Mesenchymal stem cell (in vitro differentiated cells and primary cell): ENCODE data around the gene PICALM.

ENCODE experiments used
- DNase-seq: peaks from one replicate; pipeline ENCODE4 v3.0.0-alpha.2; 2013
- H2AFZ ChIP-seq: one replicate; pipeline ENCODE4 v1.6.1; 2013; ENCODE audit warnings: low read depth, mild to moderate bottlenecking, control low read depth, inconsistent platforms, low read length, moderate library complexity
- H2AK5ac ChIP-seq: 2 replicates; pipeline ENCODE4 v1.6.1; 2013; ENCODE audit warnings: low read length, moderate library complexity, mild to moderate bottlenecking, inconsistent platforms; ENCODE audit not compliant: severe bottlenecking
- H2BK120ac ChIP-seq: one replicate; pipeline ENCODE4 v1.6.1; 2013; ENCODE audit warnings: low read depth, mild to moderate bottlenecking, inconsistent platforms, low read length, moderate library complexity
- H2BK12ac ChIP-seq, 2 experiments: one replicate each; pipeline ENCODE4 v1.6.1; 2013; ENCODE audit warnings: inconsistent platforms in 2 of 2, low read length in 2 of 2, mild to moderate bottlenecking in 2 of 2, moderate library complexity in 2 of 2, control low read depth in 1 of 2
- H2BK15ac ChIP-seq: one replicate; pipeline ENCODE4 v1.6.1; 2013; ENCODE audit warnings: mild to moderate bottlenecking, low read depth, inconsistent platforms; ENCODE audit not compliant: poor library complexity, severe bottlenecking
- H2BK5ac ChIP-seq: 2 replicates; pipeline ENCODE4 v1.6.1; 2013; ENCODE audit warnings: low read depth, mild to moderate bottlenecking, low read length, control low read depth, inconsistent platforms; ENCODE audit not compliant: poor library complexity, severe bottlenecking
- H3K14ac ChIP-seq, 2 experiments: one replicate each; pipeline ENCODE4 v1.6.1; 2013; ENCODE audit warnings: inconsistent platforms in 2 of 2, low read length in 2 of 2, control low read depth in 1 of 2, mild to moderate bottlenecking in 1 of 2, moderate library complexity in 1 of 2
- H3K18ac ChIP-seq, 2 experiments: one replicate each; pipeline ENCODE4 v1.6.1; 2013; ENCODE audit warnings: inconsistent platforms in 2 of 2, low read length in 2 of 2, control low read depth in 1 of 2, low read depth in 1 of 2, mild to moderate bottlenecking in 1 of 2
- H3K23ac ChIP-seq, 2 experiments: one replicate each; pipeline ENCODE4 v1.6.1; 2013; ENCODE audit warnings: inconsistent platforms in 2 of 2, low read length in 2 of 2, mild to moderate bottlenecking in 2 of 2, moderate library complexity in 2 of 2, control low read depth in 1 of 2
- H3K27ac ChIP-seq: 2 replicates; pipeline ENCODE4 v1.5.1; 2013; ENCODE audit warnings: mild to moderate bottlenecking, moderate library complexity, low read length, control low read depth, inconsistent platforms; ENCODE audit not compliant: poor library complexity, severe bottlenecking
- H3K27me3 ChIP-seq, 2 experiments: 2 replicates each; pipeline versions ENCODE4 v1.6.1 to v1.7.0; 2013; ENCODE audit warnings: low read length in 2 of 2, mild to moderate bottlenecking in 2 of 2, moderate library complexity in 2 of 2, control low read depth in 1 of 2, inconsistent platforms in 1 of 2; ENCODE audit not compliant: control insufficient read depth in 1 of 2, insufficient read depth in 1 of 2
- H3K36me3 ChIP-seq, 2 experiments: 2 replicates each; pipeline versions ENCODE4 v1.6.1 to v1.7.0; 2013; ENCODE audit warnings: low read length in 2 of 2, control low read depth in 1 of 2, inconsistent platforms in 1 of 2, low read depth in 1 of 2, mild to moderate bottlenecking in 1 of 2; ENCODE audit not compliant: insufficient read depth in 2 of 2, control insufficient read depth in 1 of 2
- H3K4ac ChIP-seq, 2 experiments: one replicate each; pipeline ENCODE4 v1.6.1; 2013; ENCODE audit warnings: inconsistent platforms in 2 of 2, low read length in 2 of 2, mild to moderate bottlenecking in 2 of 2, moderate library complexity in 2 of 2, control low read depth in 1 of 2, low read depth in 1 of 2
- H3K4me1 ChIP-seq: 2 replicates; pipeline ENCODE4 v1.6.1; 2013; ENCODE audit warnings: low read depth, low read length, control low read depth; ENCODE audit not compliant: control insufficient read depth, insufficient read depth
- H3K4me2 ChIP-seq: 2 replicates; pipeline ENCODE4 v1.6.1; 2013; ENCODE audit warnings: low read length, mild to moderate bottlenecking, inconsistent platforms; ENCODE audit not compliant: poor library complexity, severe bottlenecking
- H3K4me3 ChIP-seq, 2 experiments: 2 replicates each; pipeline versions ENCODE4 v1.5.1 to v1.7.0; 2013; ENCODE audit warnings: low read length in 2 of 2, mild to moderate bottlenecking in 2 of 2, control low read depth in 1 of 2, low read depth in 1 of 2; ENCODE audit not compliant: insufficient read depth in 1 of 2
- H3K79me1 ChIP-seq: replicated peaks from 2 replicates; pipeline ENCODE4 v1.6.1; 2013; ENCODE audit warnings: mild to moderate bottlenecking, control low read depth, low read length, inconsistent platforms; ENCODE audit not compliant: poor library complexity, severe bottlenecking
- H3K9ac ChIP-seq: 2 replicates; pipeline ENCODE4 v1.7.0; 2013; ENCODE audit warnings: mild to moderate bottlenecking, low read length, moderate library complexity
- H3K9me3 ChIP-seq: 2 replicates; pipeline ENCODE4 v1.7.0; 2013; ENCODE audit warnings: mild to moderate bottlenecking, low read length; ENCODE audit not compliant: control insufficient read depth
- H4K8ac ChIP-seq: one replicate; pipeline ENCODE4 v1.6.1; 2013; ENCODE audit warnings: inconsistent platforms, mild to moderate bottlenecking, low read length, moderate library complexity
- H4K91ac ChIP-seq: one replicate; pipeline ENCODE4 v1.6.1; 2013; ENCODE audit warnings: mild to moderate bottlenecking, low read length, inconsistent platforms
- WGBS: methylation state at CpG from one replicate; pipeline ENCODE4 v1.1.7; 2013; ENCODE audit warnings: mixed read lengths; 5-methylcytosine and 5-hydroxymethylcytosine counted together

PICALM gene

GRCh38 chr11:86068138-86068871, 579 bp downstream of the PICALM start:
- Histone ChIP-seq H3K27ac (peak overlapping the region; percentile 86), H2BK12ac (peak overlapping the region; percentile 1 to 87), H2AK5ac (peak overlapping the region; percentile 43), H3K9ac (peak overlapping the region; percentile 95), H3K79me1 (no peaks in the 10 kb centered on the region), H3K4me1 (peaks cover 4% of the 10 kb centered on the region), H3K18ac (peak overlapping the region; percentile 40 to 97), H3K4me2 (peak overlapping the region; percentile 20), H3K9me3 (no peaks in the 10 kb centered on the region), H2AFZ (no peak overlapping the region), H4K8ac (peak overlapping the region; percentile 79), H3K14ac (peak overlapping the region; percentile 94 to 97), H2BK15ac (peak overlapping the region; percentile 99), H3K36me3 (no peaks in the 10 kb centered on the region), H3K4me3 (peak overlapping the region; percentile 77 to 97), H3K27me3 (no peaks in the 10 kb centered on the region), H3K4ac (peak overlapping the region; percentile 73 to 95), H2BK5ac (peak overlapping the region; percentile 57), H2BK120ac (peak overlapping the region; percentile 98), H3K23ac (peak overlapping the region; percentile 66 to 93), H4K91ac (peak overlapping the region; percentile 94)
- WGBS: 1% methylated on average over 43 of the region's 47 CpGs
- DNase-seq: peak; percentile 35

DNA sequence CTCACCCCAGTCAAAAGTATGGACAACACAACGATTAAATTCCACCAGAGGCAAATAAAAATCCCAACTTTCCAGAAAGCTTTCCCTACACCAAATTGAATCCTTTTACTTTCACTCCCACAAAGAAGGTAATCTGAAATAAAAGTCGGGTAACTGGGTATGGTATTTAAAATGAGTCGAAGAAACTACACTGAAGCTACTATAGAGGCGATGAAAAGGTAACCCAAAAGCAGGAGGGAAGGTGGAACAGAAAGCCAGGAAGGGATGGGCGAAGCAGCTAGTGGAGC, 1.1 kb downstream of the PICALM start:
- WGBS: under 1% methylated on average over 4 of the region's 5 CpGs
- peak overlapping the region; percentile 95 for H3K9ac ChIP-seq
- peaks cover 4% of the 10 kb centered on the region for H3K4me1 ChIP-seq
- peak overlapping the region; percentile 94 for H4K91ac ChIP-seq
- H3K9me3 ChIP-seq: no peaks in the 10 kb centered on the region
- H3K23ac ChIP-seq: peak overlapping the region in 1 of 2 experiments; percentile 66
- peak overlapping the region; percentile 53 for H3K4me2 ChIP-seq
- no peak overlapping the region for H2AFZ ChIP-seq
- peak overlapping the region in 1 of 2 experiments; percentile 87 for H2BK12ac ChIP-seq
- H3K27ac ChIP-seq: peak overlapping the region; percentile 86
- H3K79me1 ChIP-seq: no peaks in the 10 kb centered on the region
- peak overlapping the region in 1 of 2 experiments; percentile 94 for H3K14ac ChIP-seq
- no peak overlapping the region for H2BK120ac ChIP-seq
- DNase-seq: no peak
- no peak overlapping the region for H4K8ac ChIP-seq
- H3K36me3 ChIP-seq: no peaks in the 10 kb centered on the region
- H3K4me3 ChIP-seq: peak overlapping the region; percentile 77 to 97
- H3K18ac ChIP-seq: peak overlapping the region; percentile 40 to 97
- peak overlapping the region; percentile 73 to 95 for H3K4ac ChIP-seq
- peak overlapping the region; percentile 43 for H2AK5ac ChIP-seq
- H2BK15ac ChIP-seq: peak overlapping the region; percentile 57
- no peaks in the 10 kb centered on the region for H3K27me3 ChIP-seq
- H2BK5ac ChIP-seq: peak overlapping the region; percentile 57

- Histone ChIP-seq H3K27me3 (no peaks in the 10 kb centered on the region), H3K27ac (peak overlapping the region; percentile 86), H3K9me3 (no peaks in the 10 kb centered on the region), H3K23ac (no peak overlapping the region), H3K79me1 (no peaks in the 10 kb centered on the region), H3K4me1 (peaks cover 4% of the 10 kb centered on the region), H3K9ac (peak overlapping the region; percentile 95), H4K91ac (no peak overlapping the region), H3K4me3 (peak overlapping the region; percentile 51 to 97), H3K4ac (no peak overlapping the region), H3K14ac (no peak overlapping the region), H2BK5ac (peak overlapping the region; percentile 57), H3K36me3 (no peaks in the 10 kb centered on the region), H2AFZ (no peak overlapping the region), H2BK120ac (no peak overlapping the region), H2BK12ac (no peak overlapping the region), H2BK15ac (no peak overlapping the region), H2AK5ac (no peak overlapping the region), H4K8ac (no peak overlapping the region), H3K4me2 (peak overlapping the region; percentile 53), H3K18ac (no peak overlapping the region)
- whole genome bisulfite sequencing: 4% methylated on average over 5 of the region's 11 CpGs
- peak; percentile 36 for DNase-seq
Observed at GRCh38 chr11:86067009-86067850, 1.7 kb downstream of the PICALM start.

DNA sequence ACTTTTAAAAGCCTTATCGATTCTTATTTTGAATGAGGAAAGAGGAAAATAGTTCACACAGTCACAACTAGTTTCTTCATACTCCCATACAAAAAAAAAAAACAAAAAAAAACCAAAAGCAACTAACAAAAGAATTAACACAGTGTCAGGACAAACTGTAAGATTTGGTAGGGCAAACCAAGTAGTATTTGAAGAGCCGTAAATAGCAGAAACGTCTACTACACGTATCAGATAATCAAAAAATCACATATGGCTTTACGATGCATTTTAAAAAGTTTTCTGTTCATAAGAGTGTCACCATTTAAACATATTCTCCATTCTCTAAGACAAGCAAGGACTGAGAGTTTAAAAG, 2.3 kb downstream of the PICALM start:
- Histone ChIP-seq H3K4me2 (no peak overlapping the region), H3K79me1 (no peaks in the 10 kb centered on the region), H4K91ac (no peak overlapping the region), H3K36me3 (no peaks in the 10 kb centered on the region), H3K4me3 (peak overlapping the region in 1 of 2 experiments; percentile 97), H2AFZ (no peak overlapping the region), H3K4me1 (peaks cover 4% of the 10 kb centered on the region), H3K14ac (no peak overlapping the region), H2BK120ac (no peak overlapping the region), H3K18ac (no peak overlapping the region), H3K23ac (no peak overlapping the region), H3K9me3 (no peaks in the 10 kb centered on the region), H2BK15ac (no peak overlapping the region), H3K27me3 (no peaks in the 10 kb centered on the region), H2AK5ac (no peak overlapping the region), H4K8ac (no peak overlapping the region), H3K27ac (peak overlapping the region; percentile 38), H2BK12ac (no peak overlapping the region), H3K9ac (peak overlapping the region; percentile 95), H3K4ac (no peak overlapping the region), H2BK5ac (no peak overlapping the region)
- DNase-seq: no peak
- 40% methylated on average over 5 of the region's 5 CpGs for WGBS
